BJ (cell line): Measurements from ENCODE around the gene PREP. TPM values are rescaled to one million over a fixed set of nuclear protein-coding genes. Genes with fewer than 3 reads are reported as not detected.
"Not testable (repeated sequence)": the region's sequence is repeated elsewhere in the genome, so short reads cannot be mapped to it uniquely, and the experiment has no call there.

Experiments
- CTCF ChIA-PET: fragments of 350-600 bp; formaldehyde crosslinking; extraction: SDS; loops from one replicate; lab custom pipeline; 2021; ENCODE audit warnings: antibody characterized with exemption, inconsistent platforms; lab: Yijun Ruan, JAX
- POLR2A ChIA-PET: fragments of 300-600 bp; sonication (Branson Sonifier 250); formaldehyde crosslinking; extraction: SDS; loops from one replicate; lab custom pipeline; 2021; ENCODE audit warnings: antibody characterized with exemption; lab: Charles Lee
- DNase-seq: peaks from one replicate; pipeline ENCODE4 v3.0.0-alpha.2; 2011; ENCODE audit warnings: low read depth
- H3K27me3 ChIP-seq: 2 replicates; pipeline ENCODE4 v1.6.0; 2011; ENCODE audit warnings: low read length; ENCODE audit not compliant: control insufficient read depth, insufficient read depth
- H3K36me3 ChIP-seq: 2 replicates; pipeline ENCODE4 v1.5.1; 2011; ENCODE audit warnings: low read length; ENCODE audit not compliant: control insufficient read depth, insufficient read depth
- H3K4me3 ChIP-seq: 2 replicates; pipeline ENCODE4 v1.5.1; 2011; ENCODE audit warnings: low read depth, mild to moderate bottlenecking, control low read depth, low read length
- CTCF ChIP-seq: IDR thresholded peaks from 2 replicates; pipeline ENCODE4 v1.5.1; 2011; ENCODE audit warnings: low read depth, mild to moderate bottlenecking, control low read depth, inconsistent platforms, low read length, moderate library complexity; ENCODE audit not compliant: insufficient read depth
- polyA plus RNA-seq: library from polyadenylated mRNA; depleted of rRNA; stranded (reverse); fragments of >200 nt; gene quantifications from 2 replicates; pipeline ENCODE4 v1.2.3, GENCODE V29; 2011

Gene PREP
- polyA plus RNA-seq, 1 experiment, result 10.8 TPM

- TF ChIP-seq CTCF, result no peak
- CTCF ChIA-PET, result interaction anchor here (1.5 kb wide), 1 partner anchor 23 kb away, joined by 3 read pairs; no protein-coding TSS in a partner anchor
- Histone ChIP-seq H3K27me3 (no peaks in the 10 kb centered on the region), H3K4me3 (no peak overlapping the region), H3K36me3 (peaks cover 3% of the 10 kb centered on the region)
- DNase-seq, result no peak
- POLR2A ChIA-PET, result no interaction called here
Observed at GRCh38 chr6:105352037-105352617, 50.8 kb downstream of the PREP start.

- POLR2A ChIA-PET, result no interaction called here
- TF ChIP-seq CTCF, result no peak
- Histone ChIP-seq H3K4me3 (no peak overlapping the region), H3K27me3 (no peaks in the 10 kb centered on the region), H3K36me3 (peaks cover 3% of the 10 kb centered on the region)
- no peak for DNase-seq
- CTCF ChIA-PET, result interaction anchor here (0.6 to 1.4 kb wide), 2 partner anchors 14 to 1600 kb away, joined by 3 to 6 read pairs; no protein-coding TSS in a partner anchor
Observed at GRCh38 chr6:105348897-105349296, 54.0 kb downstream of the PREP start.

- POLR2A ChIA-PET, result no interaction called here
- DNase-seq, result no peak
- Histone ChIP-seq H3K36me3 (no peaks in the 10 kb centered on the region), H3K4me3 (no peak overlapping the region), H3K27me3 (no peaks in the 10 kb centered on the region)
- CTCF ChIA-PET, result interaction anchor here (1.0 to 1.4 kb wide), 3 partner anchors 218 to 258 kb away, joined by 3 to 6 read pairs (median 4); no protein-coding TSS in a partner anchor
- TF ChIP-seq CTCF, result no peak
Observed at GRCh38 chr6:105346052-105346451, 56.8 kb downstream of the PREP start.

- ChIA-PET POLR2A (interaction anchor here (0.7 kb wide), 1 partner anchor 15 kb away, joined by 3 read pairs; no protein-coding TSS in a partner anchor), CTCF (interaction anchor here (1.0 to 1.4 kb wide), 2 partner anchors 218 to 253 kb away, joined by 3 to 6 read pairs; no protein-coding TSS in a partner anchor)
- no peaks in the 10 kb centered on the region for H3K36me3 ChIP-seq
- DNase-seq, result no peak
- no peak overlapping the region for H3K4me3 ChIP-seq
- no peaks in the 10 kb centered on the region for H3K27me3 ChIP-seq
- TF ChIP-seq CTCF, result no peak
Observed at GRCh38 chr6:105345506-105345905, 57.4 kb downstream of the PREP start.

GRCh38 chr6:105344881-105345370, 58.0 kb downstream of the PREP start:
- POLR2A ChIA-PET, result no interaction called here
- CTCF ChIA-PET, result interaction anchor here (1.4 kb wide), 1 partner anchor 252 kb away, joined by 6 read pairs; no protein-coding TSS in a partner anchor

GRCh38 chr6:105338350-105338983, 64.4 kb downstream of the PREP start:
- DNase-seq, H3K27me3 ChIP-seq, H3K36me3 ChIP-seq, CTCF ChIA-PET, H3K4me3 ChIP-seq, POLR2A ChIA-PET: not testable (repeated sequence)

More at GRCh38 chr6:105344881-105345370, 58.0 kb downstream of the PREP start:
- TF ChIP-seq CTCF, result no peak
- H3K36me3 ChIP-seq, result no peaks in the 10 kb centered on the region
- no peaks in the 10 kb centered on the region for H3K27me3 ChIP-seq
- H3K4me3 ChIP-seq, result no peak overlapping the region
- no peak for DNase-seq
